MCF 10A (cell line): Measurements from ENCODE around the gene GALK1. TPM values are rescaled to one million over a fixed set of nuclear protein-coding genes. Genes with fewer than 3 reads are reported as not detected.

ENCODE experiments used
- BruUV-seq: library from RNA; stranded (reverse); fragments of 400-500 nt; replicated peaks from 2 replicates; lab custom pipeline; 2021; lab: Mats Ljungman, UMichigan
- CTCF ChIA-PET: fragments of 300-600 bp; sonication (Branson Sonifier 250); formaldehyde crosslinking; extraction: SDS; loops from one replicate; lab custom pipeline; 2021; ENCODE audit warnings: antibody characterized with exemption, inconsistent platforms; lab: Yijun Ruan, JAX
- POLR2A ChIA-PET: fragments of 300-600, 350-650 bp; sonication (Branson Sonifier 250); formaldehyde crosslinking; extraction: SDS; loops from one replicate; lab custom pipeline; 2020; ENCODE audit warnings: antibody characterized with exemption, inconsistent platforms; lab: Yijun Ruan, JAX
- DNase-seq: peaks from one replicate; pipeline ENCODE4 v3.0.0-alpha.2; 2018; ENCODE audit not compliant: unreplicated experiment
- H3K27ac Mint-ChIP-seq: one replicate; pipeline ENCODE4 v1.8.0; 2022; ENCODE audit warnings: mild to moderate bottlenecking, low read depth, mixed read lengths; ENCODE audit not compliant: unreplicated experiment
- H3K27me3 Mint-ChIP-seq: one replicate; pipeline ENCODE4 v1.8.0; 2022; ENCODE audit warnings: mixed read lengths; ENCODE audit not compliant: insufficient read depth, unreplicated experiment
- H3K36me3 Mint-ChIP-seq: one replicate; pipeline ENCODE4 v1.8.0; 2022; ENCODE audit warnings: mild to moderate bottlenecking, moderate library complexity, mixed read lengths; ENCODE audit not compliant: insufficient read depth, unreplicated experiment
- H3K4me1 Mint-ChIP-seq: one replicate; pipeline ENCODE4 v1.8.0; 2022; ENCODE audit warnings: mixed read lengths; ENCODE audit not compliant: insufficient read depth, unreplicated experiment
- H3K4me3 Mint-ChIP-seq: one replicate; pipeline ENCODE4 v1.8.0; 2022; ENCODE audit warnings: mild to moderate bottlenecking, moderate library complexity, mixed read lengths; ENCODE audit not compliant: unreplicated experiment
- H3K9me3 Mint-ChIP-seq: one replicate; pipeline ENCODE4 v1.8.0; 2022; ENCODE audit warnings: mixed read lengths; ENCODE audit not compliant: unreplicated experiment
- CTCF ChIP-seq: fragments of 200-600 bp; IDR thresholded peaks from one replicate; pipeline ENCODE4 v1.8.0; 2022; ENCODE audit warnings: antibody characterized with exemption, mild to moderate bottlenecking; ENCODE audit not compliant: unreplicated experiment
- intact Hi-C: fragments of 100-400 bp; cut with micrococcal nuclease; formaldehyde crosslinking; loops from 2 replicates; pipeline ENCODE4 v1.14.1; 2022
- total RNA-seq: library from RNA; stranded (reverse); gene quantifications from 2 replicates; pipeline ENCODE4 v1.2.3, GENCODE V29; 2022

The GALK1 gene
- total RNA-seq, 1 experiment from 2014 or later: 8.7 TPM

- H3K4me1 Mint-ChIP-seq: peaks cover 11% of the 10 kb centered on the region
- no peak for TF ChIP-seq CTCF
- no peak overlapping the region for H3K4me3 Mint-ChIP-seq
- H3K36me3 Mint-ChIP-seq: peaks cover 95% of the 10 kb centered on the region
- intact Hi-C loops: no loop called here
- POLR2A ChIA-PET: interaction anchor here (1.1 to 2.0 kb wide), 5 partner anchors 10 to 77 kb away, joined by 3 to 8 read pairs (median 4); no protein-coding TSS in a partner anchor
- peak overlapping the region; percentile 59 for H3K27ac Mint-ChIP-seq
- no peak for DNase-seq
- H3K27me3 Mint-ChIP-seq: no peaks in the 10 kb centered on the region
- CTCF ChIA-PET: interaction anchor here (0.6 to 0.9 kb wide), 2 partner anchors 76 to 119 kb away, joined by 3 read pairs; partner anchors contain the start of gene SMIM5
- no peaks in the 10 kb centered on the region for H3K9me3 Mint-ChIP-seq
- no TSS peak for BruUV-seq
Measured at GRCh38 chr17:75752405-75752709, 12.6 kb downstream of the GALK1 start.

- BruUV-seq: no TSS peak
- Mint-ChIP-seq H3K4me3 (no peak overlapping the region), H3K4me1 (peaks cover 11% of the 10 kb centered on the region), H3K36me3 (peaks cover 95% of the 10 kb centered on the region), H3K27me3 (no peaks in the 10 kb centered on the region), H3K9me3 (no peaks in the 10 kb centered on the region), H3K27ac (peak overlapping the region; percentile 59)
- intact Hi-C loops: no loop called here
- ChIA-PET CTCF (interaction anchor here (0.6 to 7.1 kb wide), 6 partner anchors 63 to 150 kb away, joined by 3 to 152 read pairs (median 6); partner anchors contain the start of gene SMIM5), POLR2A (interaction anchor here (1.1 to 7.2 kb wide), 4 partner anchors 8 to 77 kb away, joined by 3 to 109 read pairs (median 6); no protein-coding TSS in a partner anchor)
- DNase-seq: no peak
- TF ChIP-seq CTCF: no peak
Measured at GRCh38 chr17:75751676-75752404, 13.2 kb downstream of the GALK1 start.

- no peak overlapping the region for H3K4me3 Mint-ChIP-seq
- H3K4me1 Mint-ChIP-seq: peaks cover 11% of the 10 kb centered on the region
- intact Hi-C loops: no loop called here
- ChIA-PET CTCF (interaction anchor here (0.7 to 7.1 kb wide), 11 partner anchors 9 to 149 kb away, joined by 3 to 152 read pairs (median 10); partner anchors contain the start of genes GALK1, SMIM5 and TRIM47), POLR2A (interaction anchor here (0.6 to 7.2 kb wide), 6 partner anchors 9 to 83 kb away, joined by 3 to 109 read pairs (median 4); partner anchors contain the start of gene GALK1)
- no peak overlapping the region for H3K27ac Mint-ChIP-seq
- peaks cover 95% of the 10 kb centered on the region for H3K36me3 Mint-ChIP-seq
- BruUV-seq: TSS peak; percentile 46
- no peak for DNase-seq
- H3K9me3 Mint-ChIP-seq: no peaks in the 10 kb centered on the region
- no peak for TF ChIP-seq CTCF
- no peaks in the 10 kb centered on the region for H3K27me3 Mint-ChIP-seq
Measured at GRCh38 chr17:75750661-75751423, 14.2 kb downstream of the GALK1 start.
